ENCODE results near the gene PPP1R36. TPM values are rescaled to one million over a fixed set of nuclear protein-coding genes. Genes with fewer than 3 reads are reported as not detected.
"Not testable (repeated sequence)": the region's sequence is repeated elsewhere in the genome, so short reads cannot be mapped to it uniquely, and the experiment has no call there.

The PPP1R36 gene
- total and polyA plus RNA-seq, 2 donors from 2014 or later, result 2.7 to 2.8 TPM

GRCh38 chr14:64563696-64564095, 13.9 kb downstream of the PPP1R36 start:
- Histone ChIP-seq H3K9me3 (ENCODE audit: control insufficient read depth in 2 of 3, insufficient read depth in 1 of 3, low read length in 3 of 3) (no peaks in the 10 kb centered on the region), H3K27me3 (ENCODE audit: control insufficient read depth, insufficient read depth, low read length) (no peaks in the 10 kb centered on the region), H3K27ac (ENCODE audit: low read depth in 2 of 2, low read length in 2 of 2) (no peak overlapping the region), H3K4me3 (ENCODE audit: low read length in 3 of 3) (no peak overlapping the region), H3K9ac (ENCODE audit: low read length in 3 of 3) (no peak overlapping the region), H3K4me1 (ENCODE audit: control insufficient read depth in 2 of 3, insufficient read depth in 2 of 3, low read depth in 1 of 3, low read length in 3 of 3) (peaks cover 0 to 4% (median 0%) of the 10 kb centered on the region in 3 donors), H3K36me3 (ENCODE audit: control insufficient read depth in 2 of 3, insufficient read depth in 3 of 3, low read length in 3 of 3) (no peaks in the 10 kb centered on the region)
- FAIRE-seq, result no peak
- intact Hi-C loops (cut with DNase I), result no loop called here
- TF ChIP-seq, protein P1, sequence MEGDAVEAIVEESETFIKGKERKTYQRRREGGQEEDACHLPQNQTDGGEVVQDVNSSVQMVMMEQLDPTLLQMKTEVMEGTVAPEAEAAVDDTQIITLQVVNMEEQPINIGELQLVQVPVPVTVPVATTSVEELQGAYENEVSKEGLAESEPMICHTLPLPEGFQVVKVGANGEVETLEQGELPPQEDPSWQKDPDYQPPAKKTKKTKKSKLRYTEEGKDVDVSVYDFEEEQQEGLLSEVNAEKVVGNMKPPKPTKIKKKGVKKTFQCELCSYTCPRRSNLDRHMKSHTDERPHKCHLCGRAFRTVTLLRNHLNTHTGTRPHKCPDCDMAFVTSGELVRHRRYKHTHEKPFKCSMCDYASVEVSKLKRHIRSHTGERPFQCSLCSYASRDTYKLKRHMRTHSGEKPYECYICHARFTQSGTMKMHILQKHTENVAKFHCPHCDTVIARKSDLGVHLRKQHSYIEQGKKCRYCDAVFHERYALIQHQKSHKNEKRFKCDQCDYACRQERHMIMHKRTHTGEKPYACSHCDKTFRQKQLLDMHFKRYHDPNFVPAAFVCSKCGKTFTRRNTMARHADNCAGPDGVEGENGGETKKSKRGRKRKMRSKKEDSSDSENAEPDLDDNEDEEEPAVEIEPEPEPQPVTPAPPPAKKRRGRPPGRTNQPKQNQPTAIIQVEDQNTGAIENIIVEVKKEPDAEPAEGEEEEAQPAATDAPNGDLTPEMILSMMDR (IDR thresholded peaks at IDR 0.05; ENCODE audit: borderline replicate concordance, extremely low read depth, insufficient read depth), result no peak
- no peak for DNase-seq

DNA sequence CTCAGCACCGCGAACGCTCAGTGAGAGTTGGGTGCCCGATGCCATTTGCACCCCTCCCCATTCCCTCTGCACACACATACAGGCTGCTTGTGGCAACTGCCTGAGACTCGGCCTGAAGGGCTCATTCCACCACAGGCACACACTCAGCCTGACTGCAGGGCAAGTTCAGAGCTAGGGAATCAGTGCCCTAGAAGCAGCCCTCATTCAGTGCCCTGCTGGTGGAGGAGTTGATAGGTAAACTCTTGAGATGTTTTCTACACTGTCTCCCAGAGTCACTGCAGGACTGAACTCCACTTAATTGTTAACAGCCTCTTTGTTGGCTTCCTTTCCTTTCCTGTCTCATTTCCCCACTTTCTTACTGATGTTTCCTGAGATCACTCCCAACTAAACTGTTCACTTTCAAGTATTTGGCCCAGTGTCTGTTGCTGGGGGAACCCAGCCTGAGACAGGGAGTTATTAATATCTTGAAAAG, 16.9 kb downstream of the PPP1R36 start:
- FAIRE-seq, result no peak

DNA sequence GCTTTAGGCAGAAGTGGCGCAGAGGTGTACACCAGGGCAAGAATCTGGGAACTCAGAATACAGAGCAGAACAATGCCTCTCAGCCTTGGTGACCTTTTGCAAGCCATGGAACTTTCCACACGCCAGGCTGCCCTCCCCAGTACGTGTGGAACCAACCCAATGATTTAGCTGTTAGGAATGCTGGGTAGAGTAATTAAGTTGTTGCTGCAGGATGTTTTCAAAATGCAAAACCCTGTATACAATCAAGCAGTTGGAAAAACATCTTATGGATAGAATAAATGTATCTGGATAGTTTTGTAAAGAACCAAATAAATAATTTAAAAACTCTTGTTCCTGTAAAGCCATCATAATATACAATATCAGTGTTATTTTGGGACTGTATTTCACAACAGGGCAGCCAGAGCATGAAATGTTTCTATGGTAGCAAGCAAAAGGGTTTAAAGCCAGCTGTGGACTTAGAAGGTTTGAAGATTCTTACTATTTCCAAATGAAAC, 19.4 kb downstream of the PPP1R36 start:
- Histone ChIP-seq H3K4me3 (ENCODE audit: low read length in 3 of 3) (no peak overlapping the region), H3K27ac (ENCODE audit: low read depth in 2 of 2, low read length in 2 of 2) (peak overlapping the region in 1 of 2 donors; percentile 69), H3K4me1 (ENCODE audit: control insufficient read depth in 2 of 3, insufficient read depth in 2 of 3, low read depth in 1 of 3, low read length in 3 of 3) (peaks cover 0 to 6% (median 4%) of the 10 kb centered on the region in 3 donors), H3K27me3 (ENCODE audit: control insufficient read depth, insufficient read depth, low read length) (no peaks in the 10 kb centered on the region), H3K9ac (ENCODE audit: low read length in 3 of 3) (no peak overlapping the region), H3K36me3 (ENCODE audit: control insufficient read depth in 2 of 3, insufficient read depth in 3 of 3, low read length in 3 of 3) (no peaks in the 10 kb centered on the region), H3K9me3 (ENCODE audit: control insufficient read depth in 2 of 3, insufficient read depth in 1 of 3, low read length in 3 of 3) (no peaks in the 10 kb centered on the region)
- no peak for FAIRE-seq
- DNase-seq, result peak in 4 of 5 donors; percentile 39 to 88 (median 57)
- intact Hi-C loops (cut with DNase I), result no loop called here
- TF ChIP-seq, protein P1 (IDR thresholded peaks at IDR 0.05; ENCODE audit: borderline replicate concordance, extremely low read depth, insufficient read depth), result no peak

More for the DNA sequence above, 16.9 kb downstream of the PPP1R36 start:
- Histone ChIP-seq H3K9ac (ENCODE audit: low read length in 3 of 3) (no peak overlapping the region), H3K4me3 (ENCODE audit: low read length in 3 of 3) (no peak overlapping the region), H3K4me1 (ENCODE audit: control insufficient read depth in 2 of 3, insufficient read depth in 2 of 3, low read depth in 1 of 3, low read length in 3 of 3) (peaks cover 0 to 4% (median 4%) of the 10 kb centered on the region in 3 donors), H3K9me3 (ENCODE audit: control insufficient read depth in 2 of 3, insufficient read depth in 1 of 3, low read length in 3 of 3) (no peaks in the 10 kb centered on the region), H3K36me3 (ENCODE audit: control insufficient read depth in 2 of 3, insufficient read depth in 3 of 3, low read length in 3 of 3) (no peaks in the 10 kb centered on the region), H3K27ac (ENCODE audit: low read depth in 2 of 2, low read length in 2 of 2) (peak overlapping the region in 1 of 2 donors; percentile 40), H3K27me3 (ENCODE audit: control insufficient read depth, insufficient read depth, low read length) (no peaks in the 10 kb centered on the region)
- intact Hi-C loops (cut with DNase I), result no loop called here
- TF ChIP-seq, protein P1 (IDR thresholded peaks at IDR 0.05; ENCODE audit: borderline replicate concordance, extremely low read depth, insufficient read depth), result no peak
- DNase-seq, result peak in 1 of 5 donors; percentile 34

- FAIRE-seq; H3K9me3 ChIP-seq (ENCODE audit: control insufficient read depth in 2 of 3, insufficient read depth in 1 of 3, low read length in 3 of 3); H3K36me3 ChIP-seq (ENCODE audit: control insufficient read depth in 2 of 3, insufficient read depth in 3 of 3, low read length in 3 of 3); intact Hi-C loops (cut with DNase I); H3K27me3 ChIP-seq (ENCODE audit: control insufficient read depth, insufficient read depth, low read length); H3K9ac ChIP-seq (ENCODE audit: low read length in 3 of 3); H3K4me1 ChIP-seq (ENCODE audit: control insufficient read depth in 2 of 3, insufficient read depth in 2 of 3, low read depth in 1 of 3, low read length in 3 of 3); DNase-seq; H3K4me3 ChIP-seq (ENCODE audit: low read length in 3 of 3): not testable (repeated sequence)
- H3K27ac ChIP-seq (ENCODE audit: low read depth in 2 of 2, low read length in 2 of 2), result peak overlapping the region in 1 of 2 donors; percentile 69
These were observed 19.9 kb downstream of the PPP1R36 start for GRCh38 chr14:64569646-64570045.
